ENCODE measurements around the gene FGF6. TPM values are rescaled to one million over a fixed set of nuclear protein-coding genes. Genes with fewer than 3 reads are reported as not detected.

FGF6 gene
- total RNA-seq, 1 donor from 2014 or later, result not detected

GRCh38 chr12:4388032-4388431 is 57.6 kb downstream of the FGF6 start:
- DNase-seq (ENCODE audit: low read depth), result no peak
- TF ChIP-seq, protein P1, sequence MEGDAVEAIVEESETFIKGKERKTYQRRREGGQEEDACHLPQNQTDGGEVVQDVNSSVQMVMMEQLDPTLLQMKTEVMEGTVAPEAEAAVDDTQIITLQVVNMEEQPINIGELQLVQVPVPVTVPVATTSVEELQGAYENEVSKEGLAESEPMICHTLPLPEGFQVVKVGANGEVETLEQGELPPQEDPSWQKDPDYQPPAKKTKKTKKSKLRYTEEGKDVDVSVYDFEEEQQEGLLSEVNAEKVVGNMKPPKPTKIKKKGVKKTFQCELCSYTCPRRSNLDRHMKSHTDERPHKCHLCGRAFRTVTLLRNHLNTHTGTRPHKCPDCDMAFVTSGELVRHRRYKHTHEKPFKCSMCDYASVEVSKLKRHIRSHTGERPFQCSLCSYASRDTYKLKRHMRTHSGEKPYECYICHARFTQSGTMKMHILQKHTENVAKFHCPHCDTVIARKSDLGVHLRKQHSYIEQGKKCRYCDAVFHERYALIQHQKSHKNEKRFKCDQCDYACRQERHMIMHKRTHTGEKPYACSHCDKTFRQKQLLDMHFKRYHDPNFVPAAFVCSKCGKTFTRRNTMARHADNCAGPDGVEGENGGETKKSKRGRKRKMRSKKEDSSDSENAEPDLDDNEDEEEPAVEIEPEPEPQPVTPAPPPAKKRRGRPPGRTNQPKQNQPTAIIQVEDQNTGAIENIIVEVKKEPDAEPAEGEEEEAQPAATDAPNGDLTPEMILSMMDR (IDR thresholded peaks at IDR 0.05; ENCODE audit: insufficient read depth, low read length, poor library complexity, severe bottlenecking), result no peak
- Histone ChIP-seq H3K27me3 (ENCODE audit: control insufficient read depth, insufficient read depth, low read length) (peaks cover 2% of the 10 kb centered on the region), H3K4me3 (ENCODE audit: low read depth, low read length) (no peak overlapping the region), H3K36me3 (ENCODE audit: control insufficient read depth, insufficient read depth, low read length) (no peaks in the 10 kb centered on the region)

DNA sequence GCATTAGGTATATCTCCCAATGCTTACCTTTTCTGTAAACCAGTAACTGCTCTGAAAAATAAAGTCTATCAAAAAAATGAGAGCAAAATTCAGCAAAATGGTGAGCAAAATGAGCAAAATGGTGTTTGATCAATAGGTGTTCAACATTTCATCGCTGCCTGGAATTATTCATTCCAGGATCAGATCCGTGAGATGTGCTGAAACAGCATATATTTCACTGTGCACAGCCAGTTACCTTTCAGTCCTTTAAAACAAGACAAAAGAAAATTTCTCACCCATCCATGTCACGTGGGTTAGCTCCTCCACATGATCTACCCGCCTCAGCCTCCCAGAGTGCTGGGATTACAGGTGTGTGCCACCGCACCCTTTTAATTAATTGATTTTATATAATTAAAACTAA is 58.0 kb downstream of the FGF6 start:
- no peaks in the 10 kb centered on the region for H3K36me3 ChIP-seq (ENCODE audit: control insufficient read depth, insufficient read depth, low read length)
- no peak for DNase-seq (ENCODE audit: low read depth)
- TF ChIP-seq, protein P1 (IDR thresholded peaks at IDR 0.05; ENCODE audit: insufficient read depth, low read length, poor library complexity, severe bottlenecking), result no peak
- peaks cover 2% of the 10 kb centered on the region for H3K27me3 ChIP-seq (ENCODE audit: control insufficient read depth, insufficient read depth, low read length)
- H3K4me3 ChIP-seq (ENCODE audit: low read depth, low read length), result no peak overlapping the region

DNA sequence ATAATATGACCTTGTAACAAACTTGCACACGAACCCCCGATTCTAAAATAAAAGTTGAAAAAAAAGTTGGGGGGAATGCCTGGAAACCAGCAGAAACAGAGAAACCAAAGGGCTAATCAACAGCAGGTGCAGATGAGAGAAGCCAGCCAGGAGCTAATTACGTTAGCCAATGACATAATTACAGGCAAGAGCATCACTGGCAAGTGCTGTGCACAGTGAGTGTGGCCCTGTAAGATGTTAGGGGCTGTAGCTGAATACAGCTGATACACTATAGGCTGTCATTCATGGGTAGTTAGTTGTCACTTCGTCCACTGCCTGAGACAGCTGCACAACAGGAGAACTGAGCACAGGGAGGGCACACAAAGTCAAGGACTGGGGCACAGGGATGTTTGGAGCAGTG is 58.8 kb downstream of the FGF6 start:
- no peak overlapping the region for H3K4me3 ChIP-seq (ENCODE audit: low read depth, low read length)
- TF ChIP-seq, protein P1 (IDR thresholded peaks at IDR 0.05; ENCODE audit: insufficient read depth, low read length, poor library complexity, severe bottlenecking), result no peak
- no peaks in the 10 kb centered on the region for H3K27me3 ChIP-seq (ENCODE audit: control insufficient read depth, insufficient read depth, low read length)
- no peaks in the 10 kb centered on the region for H3K36me3 ChIP-seq (ENCODE audit: control insufficient read depth, insufficient read depth, low read length)
- no peak for DNase-seq (ENCODE audit: low read depth)

Other genes starting within 250 kb of the FGF6 start
- 88.3 and 91.0 TPM in 2 replicates for gene CCND2, start 172.1 kb downstream of the FGF6 start, total RNA-seq
- gene TIGAR, start 124.6 kb downstream of the FGF6 start, total RNA-seq, result 17.3 and 18.3 TPM in 2 replicates
- not detected in 2 replicates for gene FGF23, start 66.1 kb downstream of the FGF6 start, total RNA-seq
- 8.7 and 9.3 TPM in 2 replicates for gene RAD51AP1, start 93.1 kb upstream of the FGF6 start, total RNA-seq
- 60.3 and 64.8 TPM in 2 replicates for gene DYRK4, start 116.4 kb upstream of the FGF6 start, total RNA-seq
- 4.0 and 6.6 TPM in 2 replicates for gene AKAP3, start 203.2 kb upstream of the FGF6 start, total RNA-seq
- 66.0 and 73.7 TPM in 2 replicates for gene NDUFA9, start 203.3 kb upstream of the FGF6 start, total RNA-seq

All from kidney epithelial cell (primary cell).